PFSK-1 (cell line): ENCODE results near the gene BANP. TPM values are rescaled to one million over a fixed set of nuclear protein-coding genes. Genes with fewer than 3 reads are reported as not detected.

Experiments
- FOXP2 ChIP-seq: optimal IDR thresholded peaks from 2 replicates; pipeline ENCODE3; 2011; ENCODE audit warnings: borderline replicate concordance, control low read depth, inconsistent platforms; ENCODE audit not compliant: insufficient read depth; ENCODE audit errors: extremely low read length, extremely low read depth
- POLR2AphosphoS5 ChIP-seq: IDR thresholded peaks from 2 replicates; pipeline ENCODE4 v1.6.1; 2012; ENCODE audit warnings: low read depth, mild to moderate bottlenecking, control low read depth, low read length, moderate library complexity
- SIN3A ChIP-seq: IDR thresholded peaks from 2 replicates; pipeline ENCODE4 v1.6.1; 2012; ENCODE audit warnings: mild to moderate bottlenecking, low read length, moderate library complexity, borderline replicate concordance; ENCODE audit not compliant: insufficient read depth
- TAF1 ChIP-seq: IDR thresholded peaks from 2 replicates; pipeline ENCODE4 v1.6.1; 2012; ENCODE audit warnings: low read length, control low read depth, borderline replicate concordance; ENCODE audit not compliant: insufficient read depth
- polyA plus RNA-seq: library from polyadenylated mRNA; unstranded; fragments of >200 nt; gene quantifications from one replicate; pipeline ENCODE4 v1.2.1, GENCODE V29; 2012; ENCODE audit warnings: low read depth, missing spikeins; ENCODE audit not compliant: insufficient read length
- TF ChIP-seq, protein P1 (sequence below), 2 experiments: IDR thresholded peaks; 2 replicates each; pipeline versions ENCODE4 v1.6.1 to v1.8.0; 2011 to 2012; ENCODE audit warnings: low read depth in 2 of 2, low read length in 2 of 2, control low read depth in 1 of 2, inconsistent platforms in 1 of 2, mild to moderate bottlenecking in 1 of 2, moderate library complexity in 1 of 2; ENCODE audit not compliant: insufficient read depth in 1 of 2

Gene BANP
- 34.9 TPM for polyA plus RNA-seq

- TF ChIP-seq, protein P1, sequence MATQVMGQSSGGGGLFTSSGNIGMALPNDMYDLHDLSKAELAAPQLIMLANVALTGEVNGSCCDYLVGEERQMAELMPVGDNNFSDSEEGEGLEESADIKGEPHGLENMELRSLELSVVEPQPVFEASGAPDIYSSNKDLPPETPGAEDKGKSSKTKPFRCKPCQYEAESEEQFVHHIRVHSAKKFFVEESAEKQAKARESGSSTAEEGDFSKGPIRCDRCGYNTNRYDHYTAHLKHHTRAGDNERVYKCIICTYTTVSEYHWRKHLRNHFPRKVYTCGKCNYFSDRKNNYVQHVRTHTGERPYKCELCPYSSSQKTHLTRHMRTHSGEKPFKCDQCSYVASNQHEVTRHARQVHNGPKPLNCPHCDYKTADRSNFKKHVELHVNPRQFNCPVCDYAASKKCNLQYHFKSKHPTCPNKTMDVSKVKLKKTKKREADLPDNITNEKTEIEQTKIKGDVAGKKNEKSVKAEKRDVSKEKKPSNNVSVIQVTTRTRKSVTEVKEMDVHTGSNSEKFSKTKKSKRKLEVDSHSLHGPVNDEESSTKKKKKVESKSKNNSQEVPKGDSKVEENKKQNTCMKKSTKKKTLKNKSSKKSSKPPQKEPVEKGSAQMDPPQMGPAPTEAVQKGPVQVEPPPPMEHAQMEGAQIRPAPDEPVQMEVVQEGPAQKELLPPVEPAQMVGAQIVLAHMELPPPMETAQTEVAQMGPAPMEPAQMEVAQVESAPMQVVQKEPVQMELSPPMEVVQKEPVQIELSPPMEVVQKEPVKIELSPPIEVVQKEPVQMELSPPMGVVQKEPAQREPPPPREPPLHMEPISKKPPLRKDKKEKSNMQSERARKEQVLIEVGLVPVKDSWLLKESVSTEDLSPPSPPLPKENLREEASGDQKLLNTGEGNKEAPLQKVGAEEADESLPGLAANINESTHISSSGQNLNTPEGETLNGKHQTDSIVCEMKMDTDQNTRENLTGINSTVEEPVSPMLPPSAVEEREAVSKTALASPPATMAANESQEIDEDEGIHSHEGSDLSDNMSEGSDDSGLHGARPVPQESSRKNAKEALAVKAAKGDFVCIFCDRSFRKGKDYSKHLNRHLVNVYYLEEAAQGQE (IDR thresholded peaks at IDR 0.05; ENCODE audit: insufficient read depth in 1 of 2, low read depth in 2 of 2, low read length in 2 of 2) = no peak
- TF ChIP-seq POLR2AphosphoS5 (peak; percentile 15; the same call in 1 of the 2 replicates), SIN3A (peak; percentile 73; the same call in 1 of the 2 replicates), FOXP2 (peak; percentile 87), TAF1 (peak; percentile 71; the same call in 1 of the 2 replicates)
Observed at GRCh38 chr16:87950765-87951551, at the start of gene BANP. TSS of gene BANP (plus strand) at chr16:87951434. CDS start at chr16:87975116, 23,682 bp downstream.

GRCh38 chr16:87914812-87915211 is 36.4 kb upstream of the BANP start:
- TF ChIP-seq, protein P1 (IDR thresholded peaks at IDR 0.05; ENCODE audit: insufficient read depth in 1 of 2, low read depth in 2 of 2, low read length in 2 of 2) = no peak
- TF ChIP-seq SIN3A (no peak), TAF1 (no peak), FOXP2 (no peak), POLR2AphosphoS5 (no peak)

GRCh38 chr16:87917503-87917902 is 33.7 kb upstream of the BANP start:
- no peak for TF ChIP-seq POLR2AphosphoS5
- no peak for TF ChIP-seq TAF1
- no peak for TF ChIP-seq FOXP2
- TF ChIP-seq, protein P1 (IDR thresholded peaks at IDR 0.05; ENCODE audit: insufficient read depth in 1 of 2, low read depth in 2 of 2, low read length in 2 of 2) = no peak
- no peak for TF ChIP-seq SIN3A

- TF ChIP-seq TAF1 (no peak), POLR2AphosphoS5 (no peak), SIN3A (no peak), FOXP2 (no peak)
- TF ChIP-seq, protein P1 (IDR thresholded peaks at IDR 0.05; ENCODE audit: insufficient read depth in 1 of 2, low read depth in 2 of 2, low read length in 2 of 2) = no peak
Observed at GRCh38 chr16:87918338-87918737, 32.9 kb upstream of the BANP start.
